GM10266 (cell line): ENCODE measurements around the gene PRDM15.

Experiments
- DNase-seq: peaks from one replicate; pipeline ENCODE4 v3.0.0; 2012; ENCODE audit errors: extremely low spot score
- TF ChIP-seq, protein P1 (sequence below): IDR thresholded peaks from 2 replicates; pipeline ENCODE4 v1.5.1; 2012; ENCODE audit warnings: mild to moderate bottlenecking, low read depth; ENCODE audit not compliant: control insufficient read depth, insufficient read depth; ENCODE audit errors: missing control alignments

The PRDM15 gene

DNA sequence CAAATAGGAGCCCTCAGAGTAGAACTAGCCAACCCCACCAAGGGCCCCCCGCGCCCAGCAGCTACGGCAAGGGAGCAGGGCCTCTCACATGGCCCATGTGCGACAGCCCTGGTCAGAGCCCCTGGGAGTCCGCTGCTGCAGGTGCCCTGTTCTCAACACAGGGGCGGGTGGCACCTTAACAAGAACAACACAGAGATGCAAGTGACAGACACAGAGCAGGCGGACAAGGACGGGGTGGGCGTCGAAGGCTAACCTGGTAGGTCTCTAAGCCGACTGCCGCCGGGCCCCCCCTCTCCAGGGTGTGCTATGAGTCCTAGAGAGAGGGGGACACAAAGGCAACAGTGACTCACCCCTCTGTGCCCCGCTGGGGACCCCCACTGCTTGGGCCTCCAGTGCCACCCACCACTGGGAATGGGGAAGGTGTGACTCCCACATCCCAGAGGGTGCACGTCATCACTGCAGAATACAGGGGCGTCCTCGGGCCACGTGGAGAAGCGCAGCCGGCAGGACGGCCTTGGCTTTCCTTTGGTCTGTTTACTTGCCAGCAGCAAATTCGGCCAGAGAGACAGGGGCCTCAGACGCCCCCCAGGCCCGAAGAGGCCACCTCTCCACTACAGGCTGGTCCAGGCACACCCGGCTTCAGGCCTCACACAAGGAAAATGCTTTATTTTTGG lies 44.8 kb downstream of the PRDM15 start:
- TF ChIP-seq, protein P1, sequence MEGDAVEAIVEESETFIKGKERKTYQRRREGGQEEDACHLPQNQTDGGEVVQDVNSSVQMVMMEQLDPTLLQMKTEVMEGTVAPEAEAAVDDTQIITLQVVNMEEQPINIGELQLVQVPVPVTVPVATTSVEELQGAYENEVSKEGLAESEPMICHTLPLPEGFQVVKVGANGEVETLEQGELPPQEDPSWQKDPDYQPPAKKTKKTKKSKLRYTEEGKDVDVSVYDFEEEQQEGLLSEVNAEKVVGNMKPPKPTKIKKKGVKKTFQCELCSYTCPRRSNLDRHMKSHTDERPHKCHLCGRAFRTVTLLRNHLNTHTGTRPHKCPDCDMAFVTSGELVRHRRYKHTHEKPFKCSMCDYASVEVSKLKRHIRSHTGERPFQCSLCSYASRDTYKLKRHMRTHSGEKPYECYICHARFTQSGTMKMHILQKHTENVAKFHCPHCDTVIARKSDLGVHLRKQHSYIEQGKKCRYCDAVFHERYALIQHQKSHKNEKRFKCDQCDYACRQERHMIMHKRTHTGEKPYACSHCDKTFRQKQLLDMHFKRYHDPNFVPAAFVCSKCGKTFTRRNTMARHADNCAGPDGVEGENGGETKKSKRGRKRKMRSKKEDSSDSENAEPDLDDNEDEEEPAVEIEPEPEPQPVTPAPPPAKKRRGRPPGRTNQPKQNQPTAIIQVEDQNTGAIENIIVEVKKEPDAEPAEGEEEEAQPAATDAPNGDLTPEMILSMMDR: no peak

DNA sequence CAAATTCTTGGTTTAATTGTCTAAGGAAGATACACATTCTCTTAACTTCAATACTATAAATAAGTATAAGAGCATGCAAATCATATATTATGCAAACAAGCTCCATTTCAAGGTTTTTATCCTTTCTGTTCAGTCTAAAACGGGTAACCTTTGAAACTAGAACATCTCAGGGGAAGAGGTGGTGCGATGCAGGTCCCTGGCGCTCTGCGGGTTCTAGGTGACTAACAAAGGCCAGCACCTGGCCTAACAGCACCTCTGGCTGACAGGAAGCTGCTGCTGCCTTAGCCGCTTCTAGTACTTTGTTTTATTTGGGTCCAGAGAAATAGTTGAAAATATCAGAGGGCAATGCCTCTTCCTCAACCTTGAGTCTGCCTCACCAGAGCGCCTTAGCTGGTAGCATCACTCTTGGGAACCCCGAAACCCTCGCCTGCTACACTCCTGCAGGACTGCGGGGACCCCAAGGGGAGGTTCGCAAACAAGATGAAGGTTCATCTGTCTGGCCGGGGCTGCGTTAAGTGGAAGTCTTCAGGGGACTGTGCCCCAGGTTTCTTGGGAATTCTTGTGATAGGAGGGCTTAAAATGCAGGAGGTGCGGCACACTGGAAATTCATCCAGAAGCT lies 45.5 kb downstream of the PRDM15 start:
- DNase-seq: peak; percentile 74
- TF ChIP-seq, protein P1: no peak

More for the DNA sequence above, 44.8 kb downstream of the PRDM15 start:
- no peak for DNase-seq

DNA sequence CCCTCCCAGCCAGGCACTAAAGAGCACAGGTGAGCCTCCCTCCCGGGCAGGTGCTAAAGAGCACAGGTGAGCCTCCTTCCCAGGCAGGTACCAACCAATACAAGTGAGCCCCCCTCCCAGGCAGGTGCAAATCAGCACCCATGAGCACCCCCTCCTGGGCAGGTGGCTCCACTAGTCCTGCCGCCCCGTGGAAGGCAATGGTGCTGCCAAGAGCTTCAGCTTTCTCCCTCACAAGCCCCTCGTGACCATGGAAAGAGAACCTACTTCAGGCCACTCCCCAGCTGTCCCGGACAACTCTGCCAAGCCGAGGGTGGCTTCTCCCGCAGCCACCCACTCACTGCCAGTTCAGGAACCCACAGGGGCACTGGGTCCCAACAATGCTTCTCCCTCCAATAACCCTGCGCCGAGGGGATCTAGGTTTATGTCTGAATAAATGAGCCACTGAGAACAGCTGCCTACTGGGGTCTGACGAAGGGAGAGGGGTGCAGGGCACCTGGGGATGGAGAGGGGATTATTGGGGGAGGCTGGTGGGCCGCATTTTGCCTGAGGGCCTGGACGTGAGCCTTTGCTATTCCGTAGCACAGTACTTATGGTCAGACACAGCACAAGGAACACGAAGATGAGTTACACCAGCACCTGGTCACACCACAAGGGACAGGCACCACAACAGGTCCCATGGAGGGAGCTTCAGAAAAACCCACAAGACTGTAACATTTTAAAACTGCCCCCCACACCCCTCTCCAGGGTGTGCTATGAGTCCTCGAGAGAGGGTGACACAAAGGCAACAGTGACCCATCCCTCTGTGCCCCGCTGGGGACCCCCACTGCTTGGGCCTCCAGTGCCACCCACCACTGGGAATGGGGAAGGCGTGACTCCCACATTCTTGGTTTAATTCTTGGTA lies 46.3 kb downstream of the PRDM15 start:
- TF ChIP-seq, protein P1: no peak
- DNase-seq: no peak

DNA sequence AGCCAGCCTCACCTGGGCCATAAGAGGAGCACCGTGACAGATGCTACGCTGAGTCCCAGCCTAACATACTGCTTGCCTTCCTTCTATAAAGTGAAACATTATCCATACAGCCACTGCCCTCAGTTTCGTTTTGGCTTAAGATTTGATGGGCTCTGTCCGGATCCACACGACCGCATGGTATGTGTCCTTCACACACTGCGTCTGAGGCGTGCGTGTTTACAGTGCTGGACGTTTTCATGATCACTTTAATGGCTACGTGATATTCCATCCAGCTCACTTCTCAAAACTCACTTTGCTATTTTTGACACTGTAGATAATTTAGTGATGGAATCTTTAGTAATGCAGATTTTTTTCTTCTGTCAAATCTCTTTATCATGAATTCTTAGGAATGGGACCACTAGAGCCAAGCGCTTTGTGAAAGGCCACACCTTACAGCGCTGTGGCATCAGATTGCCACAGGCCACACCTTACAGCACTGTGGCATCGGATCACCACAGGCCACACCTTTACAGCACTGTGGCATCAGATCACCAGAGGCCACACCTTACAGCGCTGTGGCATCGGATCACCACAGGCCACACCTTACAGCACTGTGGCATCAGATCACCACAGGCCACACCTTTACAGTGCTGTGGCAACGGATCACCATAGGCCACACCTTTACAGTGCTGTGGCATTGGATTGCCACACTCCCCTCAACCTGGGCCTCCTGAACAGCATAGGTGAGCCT lies 47.1 kb downstream of the PRDM15 start:
- TF ChIP-seq, protein P1: no peak

DNA sequence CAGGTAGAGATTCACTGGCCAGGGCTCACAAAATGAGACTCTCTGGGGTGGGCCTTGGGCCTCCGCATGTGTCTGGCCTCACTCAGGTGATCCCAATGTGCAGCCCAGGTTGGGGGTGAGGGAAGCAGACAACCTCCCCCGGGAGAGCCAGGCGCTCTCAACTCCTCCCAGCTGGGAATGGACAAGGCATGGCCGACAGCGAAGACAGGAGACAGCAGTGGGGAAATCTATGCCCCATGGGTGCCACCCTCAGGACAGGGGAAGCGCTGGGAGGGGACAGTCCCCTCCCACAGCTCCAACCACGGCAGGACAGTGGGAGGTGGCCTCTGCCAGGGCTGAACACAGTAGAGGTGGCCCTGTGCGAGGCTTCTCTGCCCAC lies 47.7 kb downstream of the PRDM15 start:
- TF ChIP-seq, protein P1: no peak
- DNase-seq: no peak

More for the DNA sequence above, 47.1 kb downstream of the PRDM15 start:
- no peak for DNase-seq

DNA sequence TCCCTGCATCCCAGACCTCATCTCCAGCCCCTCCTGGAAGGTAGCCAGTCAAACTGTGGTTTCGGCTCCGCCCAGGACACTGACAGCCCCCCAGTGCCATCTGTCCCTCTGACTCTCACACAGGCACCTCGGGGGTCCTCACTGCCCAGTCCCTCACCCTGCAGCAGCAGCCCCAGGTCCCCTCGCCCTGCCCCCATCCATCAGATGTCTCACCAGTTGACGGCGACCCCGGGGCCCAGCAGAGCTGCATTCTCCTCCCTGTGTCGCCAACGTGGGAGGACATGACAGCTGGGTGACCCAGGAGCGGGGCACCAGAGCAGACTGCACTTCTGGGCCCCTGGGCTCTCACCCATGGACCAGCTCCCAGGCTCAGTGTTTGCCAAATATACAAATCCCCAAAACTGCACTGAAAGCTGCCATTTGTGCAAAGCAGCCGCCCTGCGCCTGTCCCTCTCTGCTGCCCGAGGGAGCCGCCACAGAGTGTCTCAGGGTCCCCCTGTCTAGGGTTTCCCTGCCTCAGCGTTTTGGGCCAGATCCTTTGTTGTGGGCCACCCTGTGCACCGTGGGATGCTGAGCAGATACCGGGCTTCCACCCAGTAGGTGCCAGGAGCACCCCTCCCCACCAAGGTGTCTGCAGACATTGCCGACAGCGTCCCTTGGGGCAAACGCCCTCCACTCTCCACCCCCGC lies 48.2 kb downstream of the PRDM15 start:
- no peak for DNase-seq
- TF ChIP-seq, protein P1: no peak
